ENCODE data around the gene TBKBP1. TPM values are rescaled to one million over a fixed set of nuclear protein-coding genes. Genes with fewer than 3 reads are reported as not detected.

The TBKBP1 gene
- total and polyA plus RNA-seq, 9 of the 15 experiments (the other 6 are each of a cell fraction or from before 2014, with no cell fraction given) = 0.03 to 15.6 (median 6.8) TPM

- Histone ChIP-seq H3K9me1 (ENCODE audit: control insufficient read depth, insufficient read depth, low read length) (no peaks in the 10 kb centered on the region), H3K27ac (ENCODE audit: extremely low read depth, low read depth, low read length) (no peak overlapping the region), H3K36me3 (ENCODE audit: control insufficient read depth, insufficient read depth, low read length) (peaks cover 11% of the 10 kb centered on the region; the same call in 1 of the 3 replicates), H3K79me2 (ENCODE audit: control insufficient read depth, insufficient read depth, low read length) (no peaks in the 10 kb centered on the region), H3K4me2 (ENCODE audit: insufficient read depth, low read length) (no peak overlapping the region), H3K27me3 (ENCODE audit: control insufficient read depth in 2 of 2, insufficient read depth in 2 of 2, low read length in 2 of 2) (peaks cover 17 to 53% of the 10 kb centered on the region in 2 experiments; a peak in 4 of 5 replicates), H3K9me3 (replicated peaks; ENCODE audit: control insufficient read depth, insufficient read depth, low read depth, low read length) (no peaks in the 10 kb centered on the region), H2AFZ (ENCODE audit: low read depth, low read length) (no peak overlapping the region), H4K20me1 (replicated peaks; ENCODE audit: control insufficient read depth, insufficient read depth, low read length) (no peaks in the 10 kb centered on the region; the same call in none of the 2 replicates), H3K4me3 (no peak overlapping the region), H3K9ac (ENCODE audit: insufficient read depth in 1 of 2, low read depth in 2 of 2, low read length in 2 of 2) (peak overlapping the region in 1 of 2 experiments; percentile 28; a peak in 2 of 4 replicates), H3K4me1 (replicated peaks in 1 of 2; ENCODE audit: control insufficient read depth in 2 of 2, insufficient read depth in 2 of 2, low read length in 2 of 2) (peaks cover 10 to 39% of the 10 kb centered on the region in 2 experiments)
- FAIRE-seq (no peak), ATAC-seq (peak; percentile 38; the same call in 1 of the 3 replicates), DNase-seq (ENCODE audit: extremely low read depth in 1 of 4, low spot score in 3 of 4) (no peak)
- BruUV-seq (replicated peaks) = no TSS peak
- POLR2A ChIA-PET = interaction anchor here (1.0 kb wide), 1 partner anchor 10 kb away, joined by 3 read pairs; no protein-coding TSS in a partner anchor
- intact Hi-C loops (cut with micrococcal nuclease) (no loop called here), in situ Hi-C loops (cut with MboI) (no loop called here)
- 4% methylated on average over 14 of the region's 15 CpGs for WGBS (ENCODE audit: insufficient coverage, low coverage, missing lambda C conversion rate)
- CTCF ChIA-PET (ENCODE audit: low intra/inter-chr PET ratio) = no interaction called here
- TF ChIP-seq, protein P1, sequence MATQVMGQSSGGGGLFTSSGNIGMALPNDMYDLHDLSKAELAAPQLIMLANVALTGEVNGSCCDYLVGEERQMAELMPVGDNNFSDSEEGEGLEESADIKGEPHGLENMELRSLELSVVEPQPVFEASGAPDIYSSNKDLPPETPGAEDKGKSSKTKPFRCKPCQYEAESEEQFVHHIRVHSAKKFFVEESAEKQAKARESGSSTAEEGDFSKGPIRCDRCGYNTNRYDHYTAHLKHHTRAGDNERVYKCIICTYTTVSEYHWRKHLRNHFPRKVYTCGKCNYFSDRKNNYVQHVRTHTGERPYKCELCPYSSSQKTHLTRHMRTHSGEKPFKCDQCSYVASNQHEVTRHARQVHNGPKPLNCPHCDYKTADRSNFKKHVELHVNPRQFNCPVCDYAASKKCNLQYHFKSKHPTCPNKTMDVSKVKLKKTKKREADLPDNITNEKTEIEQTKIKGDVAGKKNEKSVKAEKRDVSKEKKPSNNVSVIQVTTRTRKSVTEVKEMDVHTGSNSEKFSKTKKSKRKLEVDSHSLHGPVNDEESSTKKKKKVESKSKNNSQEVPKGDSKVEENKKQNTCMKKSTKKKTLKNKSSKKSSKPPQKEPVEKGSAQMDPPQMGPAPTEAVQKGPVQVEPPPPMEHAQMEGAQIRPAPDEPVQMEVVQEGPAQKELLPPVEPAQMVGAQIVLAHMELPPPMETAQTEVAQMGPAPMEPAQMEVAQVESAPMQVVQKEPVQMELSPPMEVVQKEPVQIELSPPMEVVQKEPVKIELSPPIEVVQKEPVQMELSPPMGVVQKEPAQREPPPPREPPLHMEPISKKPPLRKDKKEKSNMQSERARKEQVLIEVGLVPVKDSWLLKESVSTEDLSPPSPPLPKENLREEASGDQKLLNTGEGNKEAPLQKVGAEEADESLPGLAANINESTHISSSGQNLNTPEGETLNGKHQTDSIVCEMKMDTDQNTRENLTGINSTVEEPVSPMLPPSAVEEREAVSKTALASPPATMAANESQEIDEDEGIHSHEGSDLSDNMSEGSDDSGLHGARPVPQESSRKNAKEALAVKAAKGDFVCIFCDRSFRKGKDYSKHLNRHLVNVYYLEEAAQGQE (IDR thresholded peaks at IDR 0.05; ENCODE audit: borderline replicate concordance) = peak; percentile 27; the same call in 1 of the 2 replicates
- TF ChIP-seq, protein P1 (CRISPR knock-in tag; IDR thresholded peaks at IDR 0.05; ENCODE audit: low read depth) = no peak
- TF ChIP-seq GABPA (tag; conservative IDR thresholded peaks at IDR 0.05; ENCODE audit: low read depth) (no peak), ARID3B (CRISPR knock-in tag; IDR thresholded peaks at IDR 0.05; ENCODE audit: borderline replicate concordance) (no peak), ZNF23 (CRISPR knock-in tag; IDR thresholded peaks at IDR 0.05) (no peak), SIN3A (IDR thresholded peaks at IDR 0.05; ENCODE audit: borderline replicate concordance in 2 of 2, control insufficient read depth in 1 of 2, low read depth in 2 of 2, low read length in 2 of 2) (no peak), TCF7L2 (IDR thresholded peaks at IDR 0.05; ENCODE audit: low read depth, low read length) (no peak), SAP30 (IDR thresholded peaks at IDR 0.05; ENCODE audit: borderline replicate concordance, insufficient read depth, low read depth, low read length, poor library complexity, severe bottlenecking) (no peak), U2AF1 (optimal IDR thresholded peaks at IDR 0.05; ENCODE audit: low read depth, low read length) (no peak), BHLHE40 (IDR thresholded peaks at IDR 0.05; ENCODE audit: low read length) (peak; percentile 82)
Measured at GRCh38 chr17:47713980-47714700, 20.2 kb downstream of the TBKBP1 start.
